NB4 (cell line): Measurements from ENCODE around the gene SOD1.

ENCODE experiments used
- CTCF ChIP-seq: IDR thresholded peaks from one replicate; pipeline ENCODE4 v1.5.1; 2012; ENCODE audit warnings: low read depth, low read length
- MYC ChIP-seq: IDR thresholded peaks from 2 replicates; pipeline ENCODE4 v1.6.1; 2011; ENCODE audit warnings: low read depth, low read length
- POLR2A ChIP-seq: IDR thresholded peaks from 2 replicates; pipeline ENCODE4 v1.6.1; 2011; ENCODE audit warnings: mild to moderate bottlenecking; ENCODE audit not compliant: insufficient read length; ENCODE audit errors: extremely low read depth

DNA sequence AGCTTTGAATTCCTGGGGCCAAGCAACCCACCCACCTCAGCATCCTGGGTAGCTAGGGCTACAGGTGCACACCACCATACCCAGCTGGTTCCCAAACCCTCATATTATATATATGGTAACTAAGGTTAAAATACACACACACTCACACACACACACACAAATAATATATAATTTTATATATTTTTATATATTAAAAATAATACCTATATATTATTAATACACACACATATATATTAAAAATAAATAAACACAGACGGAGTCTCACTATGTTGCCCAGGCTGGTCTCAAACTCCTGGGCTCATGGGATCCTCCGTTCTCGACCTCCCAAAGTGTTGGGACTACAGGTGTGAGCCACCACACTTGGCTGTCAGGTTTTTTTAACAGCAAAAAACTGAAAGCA is 40.5 kb downstream of the SOD1 start:
- no peak for TF ChIP-seq POLR2A
- TF ChIP-seq CTCF, result no peak
- TF ChIP-seq MYC, result no peak
